WTC11 (cell line): Measurements from ENCODE around the gene ADAM12.

Source experiments
- ATF6 ChIP-seq: sonication (generic); formaldehyde crosslinking; IDR thresholded peaks from 2 replicates; pipeline ENCODE4 v1.8.1; 2023; ENCODE audit warnings: mild to moderate bottlenecking, missing genetic modification reagents
- IRF2 ChIP-seq: sonication (generic); formaldehyde crosslinking; IDR thresholded peaks from 2 replicates; pipeline ENCODE4 v1.8.0; 2022; ENCODE audit warnings: low read depth, missing genetic modification reagents, borderline replicate concordance
- MXD4 ChIP-seq: fragments of 250-450 bp; sonication (Bioruptor Pico); IDR thresholded peaks from 2 replicates; pipeline ENCODE4 v1.8.0; 2021; ENCODE audit warnings: mild to moderate bottlenecking, moderate library complexity, borderline replicate concordance
- TF ChIP-seq, protein P1 (sequence below): fragments of 200-600 bp; IDR thresholded peaks from 2 replicates; pipeline ENCODE4 v1.8.0; 2022; ENCODE audit warnings: antibody characterized with exemption

DNA sequence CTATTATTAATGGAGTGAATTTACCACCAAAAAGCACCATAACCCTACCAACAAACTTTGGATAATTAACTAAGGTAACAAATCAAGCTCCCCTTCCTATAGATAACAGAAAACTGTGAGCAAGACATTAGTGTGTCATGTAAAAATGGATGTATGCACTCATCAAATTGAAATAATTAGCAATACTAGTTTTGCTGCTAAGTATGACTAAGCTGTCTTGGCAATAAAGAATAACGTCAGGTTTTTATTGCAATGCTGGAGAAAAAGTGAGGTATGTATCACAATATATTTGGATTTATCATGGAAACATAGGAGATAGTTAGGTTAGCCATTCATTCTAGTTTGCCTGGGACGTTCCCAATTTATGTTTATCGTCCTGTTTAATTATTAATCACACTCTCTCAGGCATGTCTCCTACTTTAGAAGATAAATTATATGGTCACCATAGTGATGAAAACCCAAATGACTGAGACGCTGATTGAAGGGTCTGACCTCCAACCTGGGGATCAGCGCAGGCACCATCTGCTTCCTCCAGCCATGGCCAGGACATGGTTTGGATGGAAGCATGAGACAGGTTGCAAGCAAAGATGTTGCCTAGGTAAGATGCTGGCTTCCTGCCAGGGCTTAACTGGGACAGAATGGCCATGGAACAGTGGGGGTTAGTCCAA lies 366.3 kb downstream of the ADAM12 start:
- TF ChIP-seq, protein P1, sequence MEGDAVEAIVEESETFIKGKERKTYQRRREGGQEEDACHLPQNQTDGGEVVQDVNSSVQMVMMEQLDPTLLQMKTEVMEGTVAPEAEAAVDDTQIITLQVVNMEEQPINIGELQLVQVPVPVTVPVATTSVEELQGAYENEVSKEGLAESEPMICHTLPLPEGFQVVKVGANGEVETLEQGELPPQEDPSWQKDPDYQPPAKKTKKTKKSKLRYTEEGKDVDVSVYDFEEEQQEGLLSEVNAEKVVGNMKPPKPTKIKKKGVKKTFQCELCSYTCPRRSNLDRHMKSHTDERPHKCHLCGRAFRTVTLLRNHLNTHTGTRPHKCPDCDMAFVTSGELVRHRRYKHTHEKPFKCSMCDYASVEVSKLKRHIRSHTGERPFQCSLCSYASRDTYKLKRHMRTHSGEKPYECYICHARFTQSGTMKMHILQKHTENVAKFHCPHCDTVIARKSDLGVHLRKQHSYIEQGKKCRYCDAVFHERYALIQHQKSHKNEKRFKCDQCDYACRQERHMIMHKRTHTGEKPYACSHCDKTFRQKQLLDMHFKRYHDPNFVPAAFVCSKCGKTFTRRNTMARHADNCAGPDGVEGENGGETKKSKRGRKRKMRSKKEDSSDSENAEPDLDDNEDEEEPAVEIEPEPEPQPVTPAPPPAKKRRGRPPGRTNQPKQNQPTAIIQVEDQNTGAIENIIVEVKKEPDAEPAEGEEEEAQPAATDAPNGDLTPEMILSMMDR = no peak
- no peak for TF ChIP-seq MXD4 (CRISPR knock-in tag)
- TF ChIP-seq IRF2 (CRISPR knock-in tag) = no peak
- no peak for TF ChIP-seq ATF6 (CRISPR knock-in tag)
